Measurements from ENCODE around the gene SLC11A1. TPM values are rescaled to one million over a fixed set of nuclear protein-coding genes. Genes with fewer than 3 reads are reported as not detected.

Gene SLC11A1
- total and polyA plus RNA-seq, 2 experiments from 2014 or later, result 0.31 TPM; not detected in 1

GRCh38 chr2:218427741-218428140, 45.7 kb downstream of the SLC11A1 start:
- Mint-ChIP-seq H3K36me3 (ENCODE audit: low read depth) (no peaks in the 10 kb centered on the region), H3K4me1 (no peaks in the 10 kb centered on the region)
- peak; percentile 56 for ATAC-seq

More at GRCh38 chr2:218427741-218428140, 45.7 kb downstream of the SLC11A1 start:
- Histone ChIP-seq H3K4me2 (no peak overlapping the region), H3F3A (replicated peaks; ENCODE audit: low read depth) (no peaks in the 10 kb centered on the region), H2AFZ (peak overlapping the region; percentile 32; the same call in 1 of the 2 replicates), H4K20me1 (replicated peaks; ENCODE audit: insufficient read depth) (no peaks in the 10 kb centered on the region), H3K9me2 (ENCODE audit: insufficient read depth) (no peaks in the 10 kb centered on the region), H3K36me3 (ENCODE audit: insufficient read depth) (no peaks in the 10 kb centered on the region), H3K4me1 (ENCODE audit: insufficient read depth) (no peaks in the 10 kb centered on the region), H3K4me3 (no peak overlapping the region), H3K27ac (ENCODE audit: low read depth) (no peak overlapping the region), H3K27me3 (ENCODE audit: insufficient read depth) (no peaks in the 10 kb centered on the region), H3K79me2 (replicated peaks; ENCODE audit: insufficient read depth) (no peaks in the 10 kb centered on the region)
- peak; percentile 62 for DNase-seq (ENCODE audit: low spot score)
- H3K27ac Mint-ChIP-seq, result no peak overlapping the region
- no peak for TF ChIP-seq CREB1 (CRISPR knock-in tag; IDR thresholded peaks at IDR 0.05; ENCODE audit: low read depth)
- TF ChIP-seq, protein P1, sequence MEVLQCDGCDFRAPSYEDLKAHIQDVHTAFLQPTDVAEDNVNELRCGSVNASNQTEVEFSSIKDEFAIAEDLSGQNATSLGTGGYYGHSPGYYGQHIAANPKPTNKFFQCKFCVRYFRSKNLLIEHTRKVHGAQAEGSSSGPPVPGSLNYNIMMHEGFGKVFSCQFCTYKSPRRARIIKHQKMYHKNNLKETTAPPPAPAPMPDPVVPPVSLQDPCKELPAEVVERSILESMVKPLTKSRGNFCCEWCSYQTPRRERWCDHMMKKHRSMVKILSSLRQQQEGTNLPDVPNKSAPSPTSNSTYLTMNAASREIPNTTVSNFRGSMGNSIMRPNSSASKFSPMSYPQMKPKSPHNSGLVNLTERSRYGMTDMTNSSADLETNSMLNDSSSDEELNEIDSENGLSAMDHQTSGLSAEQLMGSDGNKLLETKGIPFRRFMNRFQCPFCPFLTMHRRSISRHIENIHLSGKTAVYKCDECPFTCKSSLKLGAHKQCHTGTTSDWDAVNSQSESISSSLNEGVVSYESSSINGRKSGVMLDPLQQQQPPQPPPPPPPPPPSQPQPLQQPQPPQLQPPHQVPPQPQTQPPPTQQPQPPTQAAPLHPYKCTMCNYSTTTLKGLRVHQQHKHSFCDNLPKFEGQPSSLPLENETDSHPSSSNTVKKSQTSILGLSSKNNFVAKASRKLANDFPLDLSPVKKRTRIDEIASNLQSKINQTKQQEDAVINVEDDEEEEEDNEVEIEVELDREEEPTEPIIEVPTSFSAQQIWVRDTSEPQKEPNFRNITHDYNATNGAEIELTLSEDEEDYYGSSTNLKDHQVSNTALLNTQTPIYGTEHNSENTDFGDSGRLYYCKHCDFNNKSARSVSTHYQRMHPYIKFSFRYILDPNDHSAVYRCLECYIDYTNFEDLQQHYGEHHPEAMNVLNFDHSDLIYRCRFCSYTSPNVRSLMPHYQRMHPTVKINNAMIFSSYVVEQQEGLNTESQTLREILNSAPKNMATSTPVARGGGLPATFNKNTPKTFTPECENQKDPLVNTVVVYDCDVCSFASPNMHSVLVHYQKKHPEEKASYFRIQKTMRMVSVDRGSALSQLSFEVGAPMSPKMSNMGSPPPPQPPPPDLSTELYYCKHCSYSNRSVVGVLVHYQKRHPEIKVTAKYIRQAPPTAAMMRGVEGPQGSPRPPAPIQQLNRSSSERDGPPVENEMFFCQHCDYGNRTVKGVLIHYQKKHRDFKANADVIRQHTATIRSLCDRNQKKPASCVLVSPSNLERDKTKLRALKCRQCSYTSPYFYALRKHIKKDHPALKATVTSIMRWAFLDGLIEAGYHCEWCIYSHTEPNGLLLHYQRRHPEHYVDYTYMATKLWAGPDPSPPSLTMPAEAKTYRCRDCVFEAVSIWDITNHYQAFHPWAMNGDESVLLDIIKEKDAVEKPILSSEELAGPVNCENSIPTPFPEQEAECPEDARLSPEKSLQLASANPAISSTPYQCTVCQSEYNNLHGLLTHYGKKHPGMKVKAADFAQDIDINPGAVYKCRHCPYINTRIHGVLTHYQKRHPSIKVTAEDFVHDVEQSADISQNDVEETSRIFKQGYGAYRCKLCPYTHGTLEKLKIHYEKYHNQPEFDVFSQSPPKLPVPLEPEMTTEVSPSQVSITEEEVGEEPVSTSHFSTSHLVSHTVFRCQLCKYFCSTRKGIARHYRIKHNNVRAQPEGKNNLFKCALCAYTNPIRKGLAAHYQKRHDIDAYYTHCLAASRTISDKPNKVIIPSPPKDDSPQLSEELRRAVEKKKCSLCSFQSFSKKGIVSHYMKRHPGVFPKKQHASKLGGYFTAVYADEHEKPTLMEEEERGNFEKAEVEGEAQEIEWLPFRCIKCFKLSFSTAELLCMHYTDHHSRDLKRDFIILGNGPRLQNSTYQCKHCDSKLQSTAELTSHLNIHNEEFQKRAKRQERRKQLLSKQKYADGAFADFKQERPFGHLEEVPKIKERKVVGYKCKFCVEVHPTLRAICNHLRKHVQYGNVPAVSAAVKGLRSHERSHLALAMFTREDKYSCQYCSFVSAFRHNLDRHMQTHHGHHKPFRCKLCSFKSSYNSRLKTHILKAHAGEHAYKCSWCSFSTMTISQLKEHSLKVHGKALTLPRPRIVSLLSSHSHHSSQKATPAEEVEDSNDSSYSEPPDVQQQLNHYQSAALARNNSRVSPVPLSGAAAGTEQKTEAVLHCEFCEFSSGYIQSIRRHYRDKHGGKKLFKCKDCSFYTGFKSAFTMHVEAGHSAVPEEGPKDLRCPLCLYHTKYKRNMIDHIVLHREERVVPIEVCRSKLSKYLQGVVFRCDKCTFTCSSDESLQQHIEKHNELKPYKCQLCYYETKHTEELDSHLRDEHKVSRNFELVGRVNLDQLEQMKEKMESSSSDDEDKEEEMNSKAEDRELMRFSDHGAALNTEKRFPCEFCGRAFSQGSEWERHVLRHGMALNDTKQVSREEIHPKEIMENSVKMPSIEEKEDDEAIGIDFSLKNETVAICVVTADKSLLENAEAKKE (CRISPR knock-in tag; IDR thresholded peaks at IDR 0.05), result no peak
- TF ChIP-seq POLR2AphosphoS5 (IDR thresholded peaks at IDR 0.05; ENCODE audit: low read depth), result no peak
- TF ChIP-seq REST (IDR thresholded peaks at IDR 0.05; ENCODE audit: unreplicated experiment), result no peak
- H3K27me3 Mint-ChIP-seq (ENCODE audit: insufficient read depth, low read depth, poor library complexity), result peaks cover 5% of the 10 kb centered on the region
- H3K9me3 Mint-ChIP-seq, result no peaks in the 10 kb centered on the region
- no peak overlapping the region for H3K4me3 Mint-ChIP-seq

Data from GM23338 (cell line).